Measurements from ENCODE around the gene GPC5.

GPC5 gene

DNA sequence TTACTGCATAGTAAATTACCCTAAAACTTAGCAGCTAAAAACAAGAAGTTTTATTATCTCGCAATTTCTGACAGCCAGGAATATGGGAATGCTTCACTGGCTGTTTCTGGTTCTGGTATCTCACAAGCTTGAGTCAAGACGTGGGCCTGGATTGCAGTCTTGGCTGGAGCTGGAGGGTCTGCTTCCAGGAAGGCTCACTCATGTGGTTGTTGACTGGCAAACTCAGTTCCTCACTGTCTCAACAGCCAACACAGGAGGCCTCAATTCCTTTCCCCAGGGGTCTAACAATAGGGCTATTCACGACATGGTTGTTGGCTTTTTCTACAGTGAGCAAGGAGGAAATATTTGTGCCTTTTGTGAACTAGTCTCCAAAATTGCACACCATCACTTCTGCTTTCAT lies 146.3 kb downstream of the GPC5 start:
- no peak for DNase-seq

DNA sequence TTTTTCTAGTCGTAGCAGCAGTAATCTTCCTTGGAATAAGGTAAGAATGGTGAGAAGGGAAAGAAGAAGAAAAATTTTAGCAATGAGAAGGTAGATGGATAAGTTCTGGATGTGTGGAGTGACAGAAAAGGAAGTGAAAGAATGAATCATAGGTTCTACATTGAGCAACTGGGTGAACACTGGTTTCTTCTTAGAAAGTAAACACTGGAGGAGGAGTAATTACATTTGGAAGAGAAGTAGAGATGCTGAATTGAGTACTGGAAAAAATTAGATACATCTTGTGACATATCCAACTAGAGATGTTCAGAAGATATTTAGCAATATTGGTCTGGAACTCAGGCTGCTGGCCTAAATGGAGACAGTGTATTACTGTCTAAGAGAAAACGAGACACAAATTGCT lies 148.5 kb downstream of the GPC5 start:
- no peak for DNase-seq

DNA sequence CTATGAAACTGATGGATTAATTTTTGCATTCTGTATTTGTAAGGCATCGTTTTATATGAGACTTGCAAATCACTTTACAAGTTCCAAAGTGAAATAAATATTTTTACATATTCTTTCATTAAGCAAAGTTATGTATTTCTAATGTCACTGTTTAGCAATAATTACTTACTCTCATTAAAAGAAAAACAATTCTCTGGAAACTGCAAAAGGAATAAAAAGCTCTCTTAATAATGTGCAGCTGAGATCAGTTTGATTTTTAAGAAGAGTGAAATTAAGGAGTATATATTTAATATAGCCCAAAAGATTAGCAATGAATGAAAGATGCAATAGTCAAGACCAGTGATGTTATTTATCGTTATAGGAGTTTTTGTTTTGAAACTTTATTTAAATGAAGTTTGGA lies 155.2 kb downstream of the GPC5 start:
- DNase-seq: no peak

DNA sequence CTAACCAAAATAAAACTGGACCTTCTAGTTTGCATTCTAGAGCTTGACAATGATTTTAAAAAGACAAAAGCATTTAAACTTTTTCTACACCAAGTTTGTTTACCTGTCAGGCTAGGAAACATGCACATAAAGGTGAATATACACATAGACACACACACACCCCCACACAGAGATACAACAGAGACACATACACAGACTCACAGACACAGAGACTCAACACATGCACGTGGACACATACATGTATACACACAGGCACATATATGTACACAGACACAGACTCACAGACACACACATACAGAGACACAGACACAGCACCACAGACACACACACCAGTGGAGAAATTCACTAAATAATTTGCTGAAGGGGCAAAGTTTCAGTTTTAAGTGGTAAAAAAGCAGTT lies 155.7 kb downstream of the GPC5 start:
- DNase-seq: no peak

DNA sequence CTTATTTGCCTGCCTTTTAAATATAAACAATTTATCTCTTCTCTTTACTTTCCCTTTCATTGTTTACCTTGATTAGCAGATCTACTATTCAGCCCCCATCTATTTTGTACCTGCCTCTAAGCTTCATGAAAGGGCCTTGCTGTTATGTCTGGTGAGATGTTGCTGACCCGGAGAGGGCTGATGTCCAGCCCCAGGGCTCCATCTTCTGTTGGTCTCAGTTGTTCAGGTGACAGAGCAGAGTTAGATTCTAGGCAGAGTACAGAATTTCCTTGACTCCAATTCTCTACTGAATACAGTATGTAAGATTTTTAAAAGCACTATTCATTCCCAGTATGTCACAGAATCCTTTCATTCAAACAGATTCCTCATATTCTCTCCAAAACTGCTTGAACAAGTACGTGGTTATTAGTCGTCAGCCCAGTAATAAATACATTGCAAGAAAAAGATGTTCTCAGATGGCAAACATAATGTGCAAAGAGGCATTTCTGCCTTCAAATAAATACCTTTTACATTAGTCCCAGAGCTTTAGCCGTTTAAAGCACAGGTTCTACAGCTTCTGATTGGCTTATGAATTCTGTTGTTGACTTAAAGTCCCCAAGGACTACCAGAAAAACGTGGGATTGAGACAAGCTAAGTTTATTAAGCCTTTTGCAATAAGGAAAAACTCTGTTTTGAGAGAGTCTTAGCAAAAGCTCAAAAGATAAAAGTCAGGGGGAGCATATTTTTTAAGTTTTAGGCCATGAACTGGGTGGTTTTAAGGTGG lies 159.1 kb downstream of the GPC5 start:
- DNase-seq: no peak

DNA sequence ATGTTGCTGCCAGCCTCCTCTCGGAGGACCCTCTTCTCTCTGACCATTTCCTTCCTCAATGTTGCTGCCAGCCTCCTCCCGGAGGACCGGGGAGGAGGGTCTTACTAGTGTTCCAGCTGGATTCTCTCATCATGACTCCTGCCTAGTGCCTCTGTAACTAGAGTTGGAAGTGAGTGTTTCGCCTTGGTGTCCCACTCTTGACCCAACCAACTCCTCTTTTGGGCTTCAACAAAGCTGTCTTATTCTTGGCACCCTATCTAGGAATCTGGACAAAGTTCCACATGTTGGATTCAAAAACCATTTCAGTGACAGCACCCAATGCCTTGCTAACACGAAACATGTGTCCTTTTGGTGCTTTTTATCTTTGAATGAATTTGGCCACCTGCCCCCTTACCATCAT lies 165.4 kb downstream of the GPC5 start:
- DNase-seq: no peak

DNA sequence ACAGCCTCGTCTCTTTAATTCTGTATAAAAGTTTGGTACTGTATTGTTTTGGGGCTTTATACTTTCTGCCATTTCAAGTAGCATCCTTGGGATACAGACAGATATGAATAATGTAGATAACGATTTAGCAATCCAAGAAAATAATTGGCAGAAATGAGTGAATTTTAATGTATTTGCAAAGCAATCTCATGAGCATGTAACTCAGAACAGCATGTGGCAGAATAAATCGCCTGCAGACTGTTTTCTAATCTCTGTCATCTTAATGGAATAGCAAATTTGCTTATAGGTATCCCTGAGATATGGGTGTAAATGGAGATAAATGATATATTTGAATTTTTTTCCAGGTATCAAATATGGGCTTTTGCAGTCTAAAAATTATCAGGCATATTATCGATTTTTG lies 166.0 kb downstream of the GPC5 start:
- DNase-seq: no peak

DNA sequence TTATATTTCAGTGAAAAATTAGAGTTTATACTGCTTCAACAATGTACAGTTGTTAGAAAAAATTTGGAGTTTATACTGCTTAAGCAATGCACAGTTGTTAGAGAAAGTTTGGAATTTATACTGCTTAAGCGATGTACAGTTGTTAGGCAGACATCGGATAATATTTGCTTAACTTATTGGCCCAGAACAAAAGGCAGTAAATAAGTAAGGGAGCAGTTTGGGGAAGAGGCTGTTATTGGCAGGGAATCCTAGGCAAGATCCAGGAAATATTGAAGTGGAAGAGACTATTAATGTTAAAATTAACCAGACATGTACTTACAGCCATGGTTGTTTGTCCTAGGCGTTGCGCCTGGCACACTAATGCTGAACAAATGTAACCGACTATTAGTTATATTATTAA lies 166.9 kb downstream of the GPC5 start:
- no peak for DNase-seq

DNA sequence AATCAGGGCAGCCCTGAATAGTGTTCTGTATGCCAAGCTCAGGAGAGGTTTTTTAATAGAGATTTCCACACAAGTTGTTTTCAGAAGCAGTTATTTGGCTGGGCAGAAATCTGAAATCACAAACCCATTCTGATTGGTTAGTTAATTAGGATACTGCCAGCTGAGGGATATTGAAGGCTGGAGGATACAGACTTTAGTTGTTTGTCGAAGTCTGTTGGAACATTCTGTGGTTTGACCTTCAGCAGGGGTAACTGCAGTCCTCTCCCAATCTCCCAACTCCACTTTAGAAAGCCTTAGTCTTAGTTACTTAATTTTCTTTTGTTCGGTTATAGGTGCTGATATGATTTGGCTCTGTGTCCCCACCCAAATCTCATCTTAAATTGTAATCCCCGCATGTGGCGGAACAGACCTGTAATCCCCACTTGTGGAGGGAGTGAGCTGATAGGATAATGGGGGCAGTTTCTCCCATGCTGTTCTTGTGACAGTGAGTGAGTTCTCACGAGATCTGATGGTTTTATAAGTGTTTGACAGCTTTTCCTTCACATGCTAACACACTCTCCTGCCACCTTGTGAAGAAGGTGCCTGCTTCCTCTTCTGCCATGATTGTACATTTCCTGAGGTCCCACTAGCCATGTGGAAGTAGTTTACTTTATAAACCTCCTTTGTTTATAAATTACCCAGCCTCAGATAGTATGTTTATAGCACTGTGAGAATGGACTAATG lies 169.2 kb downstream of the GPC5 start:
- DNase-seq: no peak

DNA sequence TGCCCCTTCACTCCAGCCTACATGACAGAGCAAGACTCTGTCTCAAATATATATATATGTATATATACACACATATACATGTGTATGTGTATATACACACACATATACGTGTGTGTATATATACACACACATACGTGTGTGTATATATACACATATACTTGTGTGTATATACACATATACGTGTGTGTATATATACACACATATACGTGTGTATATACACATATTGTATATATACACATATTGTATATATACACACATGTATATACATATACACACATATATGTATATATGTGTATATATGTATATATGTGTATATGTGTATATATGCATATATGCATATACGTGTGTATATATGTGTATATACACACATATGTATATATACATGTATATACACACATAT lies 173.3 kb downstream of the GPC5 start:
- no peak for DNase-seq

DNA sequence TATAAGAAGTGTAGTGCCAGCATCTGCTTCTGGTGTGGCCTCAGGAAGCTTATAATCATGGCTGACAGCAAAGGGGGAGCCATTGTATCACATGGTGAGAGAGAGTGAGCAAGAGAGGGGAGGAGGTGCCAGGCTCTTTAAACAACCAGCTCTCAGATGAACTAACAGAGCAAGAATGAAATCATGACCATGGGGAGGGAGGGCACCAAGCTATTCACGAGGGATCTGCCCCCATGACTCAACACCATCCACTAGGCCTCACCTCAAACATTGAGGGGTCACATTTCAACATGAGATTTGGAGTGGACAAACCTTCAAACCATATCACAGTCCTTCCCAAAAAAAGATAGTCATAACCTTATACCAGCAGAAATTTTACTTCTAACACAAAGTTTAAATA lies 174.0 kb downstream of the GPC5 start:
- no peak for DNase-seq

DNA sequence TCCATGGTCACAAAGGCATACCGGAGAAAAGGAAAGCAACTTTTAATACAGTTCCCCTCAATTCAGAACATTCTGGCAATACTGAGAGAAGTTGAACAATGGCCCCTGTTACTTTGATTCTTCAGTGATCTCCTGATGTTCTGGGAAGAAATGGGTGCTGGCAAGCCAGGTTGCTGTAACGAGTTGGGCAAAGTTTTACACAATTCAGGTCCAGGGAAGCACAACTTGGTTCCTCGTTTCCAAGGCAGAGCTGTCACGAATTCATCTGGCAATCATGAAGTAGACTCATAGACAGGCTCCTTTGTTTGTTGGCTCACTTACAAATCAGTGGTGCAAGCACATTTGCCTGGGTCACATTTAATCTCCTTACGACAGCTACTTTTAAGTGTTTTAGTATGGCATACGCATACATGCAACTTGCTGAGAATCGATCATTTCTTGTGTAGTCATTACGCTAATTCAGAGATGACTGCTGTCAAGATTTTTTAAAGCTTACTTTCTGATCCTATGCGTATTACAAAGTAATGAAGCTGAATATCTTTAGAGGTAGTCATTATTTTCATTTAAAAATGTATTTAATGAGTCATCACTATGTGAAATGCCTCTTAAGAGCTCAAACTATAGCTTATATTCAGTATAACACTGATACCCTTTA lies 174.7 kb downstream of the GPC5 start:
- DNase-seq: no peak

DNA sequence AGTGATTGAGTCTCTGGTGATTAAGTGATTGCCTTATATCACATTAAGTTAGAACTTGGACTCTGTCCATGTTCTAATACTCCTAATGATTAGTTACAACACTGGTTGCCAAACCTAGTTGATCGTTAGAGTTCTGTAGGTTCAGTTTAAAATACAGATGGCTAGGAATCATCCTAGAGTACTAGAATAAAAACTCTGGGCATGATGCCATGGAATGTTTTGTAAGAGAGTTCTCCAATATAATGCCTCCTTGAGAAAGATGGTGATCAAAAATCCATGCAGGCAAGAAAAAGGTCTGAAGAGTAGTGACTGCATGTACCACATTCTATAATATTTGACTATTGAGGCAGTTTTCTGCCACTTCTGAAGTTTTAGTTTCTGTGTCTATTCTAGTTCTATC lies 176.3 kb downstream of the GPC5 start:
- DNase-seq: no peak

DNA sequence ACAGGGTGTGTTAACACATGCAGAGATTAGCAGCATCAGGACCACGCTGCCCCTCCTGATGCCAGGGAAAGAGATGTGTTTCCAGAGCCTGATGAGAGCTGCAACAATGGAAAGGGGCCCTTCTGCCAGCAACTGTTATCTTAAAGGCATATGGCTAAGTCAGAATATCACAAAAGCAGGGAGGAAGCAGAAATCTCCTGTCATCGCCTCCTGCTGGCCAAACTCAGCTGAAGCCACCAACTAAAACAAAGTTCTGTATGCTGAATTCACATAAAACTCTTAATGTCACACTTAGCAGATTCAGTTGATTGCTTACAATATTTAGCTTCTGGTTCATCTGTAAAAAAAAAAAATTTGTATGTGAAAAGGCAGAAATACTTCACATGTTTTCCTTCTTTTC lies 178.2 kb downstream of the GPC5 start:
- DNase-seq: no peak

DNA sequence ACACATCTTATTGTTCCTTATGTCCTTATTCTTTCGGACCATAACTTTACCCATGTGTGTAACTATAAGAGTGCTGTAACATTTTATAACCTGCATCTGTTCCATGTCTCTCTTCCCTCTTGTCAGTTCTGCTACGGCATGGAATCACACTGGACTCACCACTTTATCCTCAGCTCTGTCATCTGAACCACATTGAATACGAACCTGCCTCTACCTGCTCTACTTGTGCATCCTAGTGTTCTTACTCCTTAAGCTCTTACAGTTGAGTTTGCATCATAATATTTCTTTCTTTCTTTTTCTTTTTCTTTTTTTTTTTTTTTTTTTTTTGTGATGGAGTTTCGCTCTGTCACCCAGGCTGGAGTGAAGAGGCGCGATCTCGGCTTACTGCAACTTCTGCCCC lies 180.9 kb downstream of the GPC5 start:
- no peak for DNase-seq

DNA sequence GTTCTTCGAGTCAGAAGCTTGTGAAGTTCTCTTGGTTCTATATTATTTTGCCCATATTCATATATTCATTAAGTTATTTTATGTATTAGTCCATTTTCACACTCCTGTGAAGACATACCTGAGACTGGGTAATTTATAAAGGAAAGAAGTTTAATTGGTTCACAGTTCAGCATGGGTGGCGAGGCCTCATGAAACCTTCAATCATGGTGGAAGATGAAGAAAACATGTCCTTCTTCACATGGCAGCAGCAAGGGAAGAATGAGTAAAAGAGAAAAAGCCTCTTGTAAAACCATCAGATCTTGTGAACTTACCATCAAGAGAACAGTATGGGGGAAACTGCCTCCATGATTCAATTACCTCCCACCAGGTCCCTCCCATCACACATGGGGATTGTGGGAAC lies 182.3 kb downstream of the GPC5 start:
- DNase-seq: no peak

DNA sequence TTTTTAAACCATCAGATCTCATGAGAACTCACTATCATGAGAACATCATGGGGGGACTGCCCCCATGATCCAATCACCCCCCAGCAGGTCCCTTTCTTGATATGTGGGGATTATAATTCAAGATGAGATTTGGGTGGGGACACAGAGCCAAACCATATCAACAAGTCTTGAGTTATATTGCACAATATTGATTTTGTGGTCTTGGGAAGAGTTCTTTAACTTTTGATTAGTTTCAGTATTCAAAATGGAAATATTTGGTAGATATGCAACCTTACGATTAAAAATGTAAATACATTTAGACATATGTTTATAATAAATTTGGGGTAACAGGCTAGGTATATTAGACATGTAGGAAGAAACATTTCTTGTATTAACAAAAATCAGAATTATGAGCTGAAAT lies 188.2 kb downstream of the GPC5 start:
- no peak for DNase-seq

DNA sequence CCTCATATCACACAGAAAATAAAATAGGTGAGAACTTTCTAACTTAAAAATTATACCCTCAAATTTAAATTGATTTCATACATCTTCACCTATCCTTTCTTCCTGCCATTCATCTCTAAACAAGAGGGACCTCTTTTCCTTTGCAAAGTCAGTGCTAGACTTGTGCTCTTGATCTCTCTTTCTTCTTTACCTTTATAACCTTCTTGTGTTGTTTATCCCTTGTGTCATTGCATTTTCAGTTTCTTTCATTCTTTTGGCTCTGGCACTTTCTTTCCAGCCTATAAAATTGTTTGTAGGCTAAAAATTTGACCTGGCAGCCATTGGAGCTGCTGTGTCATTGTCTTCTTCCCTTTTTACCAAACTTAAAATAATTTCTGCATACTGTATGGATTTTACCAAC lies 190.1 kb downstream of the GPC5 start:
- DNase-seq: no peak

DNA sequence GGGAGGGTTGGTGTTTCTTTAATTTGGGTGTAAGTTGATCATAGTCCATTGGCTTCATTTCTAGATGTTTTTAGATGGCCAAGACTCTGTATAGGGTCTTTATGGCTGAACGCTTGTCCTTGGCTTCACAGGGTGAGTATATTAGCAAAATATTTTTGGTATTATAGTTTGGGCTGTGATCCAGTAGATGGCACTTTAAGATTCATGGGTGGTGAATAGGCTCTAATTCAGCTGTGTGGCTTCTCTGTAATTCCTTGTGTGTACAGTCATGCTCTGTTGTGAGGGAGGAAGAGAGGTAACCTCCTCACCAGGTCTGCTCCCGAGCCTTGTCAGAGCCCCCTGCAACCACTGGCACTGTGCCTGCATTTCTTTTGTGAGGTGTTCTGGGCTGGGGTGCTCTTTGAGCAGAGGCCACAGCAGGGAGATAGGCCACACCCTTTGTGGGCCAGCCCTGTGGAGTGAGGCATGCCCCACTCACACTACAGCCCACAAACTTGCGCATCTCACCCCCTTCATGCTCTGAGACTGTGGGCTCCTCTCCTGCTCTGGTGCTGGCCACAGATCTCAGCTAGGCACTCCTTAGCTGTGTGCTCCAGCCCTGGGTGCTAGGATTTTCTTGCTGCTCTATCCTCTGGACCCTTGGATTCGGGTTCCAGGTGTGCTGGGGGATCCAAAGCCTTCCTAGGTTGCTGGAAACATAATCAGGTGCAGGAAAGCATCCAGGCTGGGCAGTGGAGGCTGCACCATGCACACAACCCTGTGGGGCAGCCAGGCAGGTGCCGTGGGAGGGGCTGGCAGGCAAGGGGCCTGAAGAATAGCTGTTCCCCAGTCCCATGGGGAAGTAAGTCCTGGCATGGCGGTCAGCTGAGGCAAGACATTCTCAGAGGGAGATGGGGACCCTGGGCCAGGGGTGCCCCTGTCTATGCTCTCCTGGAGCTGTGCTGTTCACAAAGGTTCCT lies 193.9 kb downstream of the GPC5 start:
- DNase-seq: no peak

DNA sequence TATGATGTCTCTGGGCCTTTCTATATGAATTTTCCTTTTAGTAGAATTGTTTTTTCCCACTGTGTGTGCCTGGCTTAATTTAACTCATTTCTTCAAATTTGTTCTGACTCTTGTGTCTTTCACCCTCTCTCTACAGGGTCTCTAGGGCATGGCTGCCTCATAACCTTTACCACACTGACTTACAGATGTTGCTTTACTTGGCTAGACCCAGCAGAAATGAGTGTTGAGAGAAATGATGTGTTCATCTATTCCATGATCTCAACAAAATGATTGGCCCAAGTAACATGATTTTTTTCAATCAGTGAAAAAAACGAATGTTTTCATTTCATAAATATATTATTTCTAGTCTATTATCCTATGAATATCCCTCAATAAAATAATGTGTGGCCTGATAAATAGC lies 195.0 kb downstream of the GPC5 start:
- no peak for DNase-seq

DNA sequence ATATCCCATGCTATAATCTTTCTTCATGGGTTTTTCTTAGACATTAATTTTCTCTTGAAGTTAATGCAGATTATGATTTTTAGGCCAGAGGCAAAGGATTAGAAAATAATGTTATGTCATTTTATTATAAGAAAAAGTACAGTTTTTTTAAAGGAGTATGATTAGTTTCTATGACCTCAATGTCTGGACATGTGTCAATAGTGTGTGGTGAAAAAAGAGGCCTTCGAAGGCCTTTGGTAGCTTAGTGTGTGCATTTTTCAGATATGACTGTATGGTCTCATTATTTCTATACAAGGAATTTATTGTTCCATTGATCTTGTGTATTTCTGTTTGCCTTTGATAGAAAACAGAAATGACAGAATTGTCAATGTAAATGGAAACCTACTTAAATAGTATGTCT lies 195.6 kb downstream of the GPC5 start:
- DNase-seq: no peak

DNA sequence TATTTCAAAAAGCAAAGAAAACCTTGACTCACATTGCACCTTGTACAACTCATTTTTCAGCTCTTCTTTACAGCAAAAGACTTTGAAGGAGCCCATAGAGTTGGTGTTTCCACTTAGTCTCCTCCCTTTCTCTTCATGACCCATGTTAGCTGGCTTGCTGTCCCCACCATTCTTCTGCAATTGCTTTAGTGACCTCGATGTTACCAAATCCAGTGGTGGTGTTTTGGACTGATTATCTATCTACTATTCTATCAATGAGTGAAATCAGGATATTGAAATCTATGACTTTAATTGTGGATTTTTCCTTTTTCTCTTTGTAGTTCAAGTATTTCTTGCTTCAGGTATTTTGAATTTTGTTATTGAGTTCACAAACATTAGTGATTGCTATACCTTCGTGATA lies 197.3 kb downstream of the GPC5 start:
- no peak for DNase-seq

DNA sequence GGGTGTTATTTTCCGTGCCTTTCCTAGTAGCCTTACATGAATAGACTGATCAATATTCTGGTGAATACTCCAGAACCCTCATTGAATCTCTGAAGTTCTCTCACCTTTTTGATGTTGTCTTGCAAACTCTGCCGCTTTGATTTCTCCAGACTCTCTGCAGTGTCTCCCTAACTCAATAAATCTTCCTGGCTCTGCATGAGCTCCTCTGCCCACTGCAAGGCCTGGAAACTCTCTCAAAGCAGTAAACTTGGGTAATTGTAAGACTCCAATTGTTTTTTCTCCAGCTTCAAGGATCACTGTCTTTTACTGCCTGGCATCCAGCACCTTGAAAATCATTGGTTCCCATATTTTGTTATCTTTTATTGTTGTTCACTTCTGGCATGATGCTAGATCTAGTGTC lies 198.4 kb downstream of the GPC5 start:
- DNase-seq: no peak
